Inferior parietal cortex (tissue), 1 donor: ENCODE data around the gene SLC25A26.

Experiments used
- DNase-seq: peaks from one replicate; pipeline ENCODE4 v3.0.0-alpha.2; 2016; ENCODE audit errors: extremely low spot score

Gene SLC25A26

GRCh38 chr3:66395635-66396034, 174.8 kb downstream of the SLC25A26 start:
- no peak for DNase-seq

GRCh38 chr3:66396161-66396760, 175.5 kb downstream of the SLC25A26 start:
- no peak for DNase-seq

- no peak for DNase-seq
Observed at GRCh38 chr3:66396888-66397287, 176.1 kb downstream of the SLC25A26 start.

GRCh38 chr3:66397745-66398144, 176.9 kb downstream of the SLC25A26 start:
- no peak for DNase-seq

- no peak for DNase-seq
Observed at GRCh38 chr3:66398228-66399025, 177.6 kb downstream of the SLC25A26 start.

DNA sequence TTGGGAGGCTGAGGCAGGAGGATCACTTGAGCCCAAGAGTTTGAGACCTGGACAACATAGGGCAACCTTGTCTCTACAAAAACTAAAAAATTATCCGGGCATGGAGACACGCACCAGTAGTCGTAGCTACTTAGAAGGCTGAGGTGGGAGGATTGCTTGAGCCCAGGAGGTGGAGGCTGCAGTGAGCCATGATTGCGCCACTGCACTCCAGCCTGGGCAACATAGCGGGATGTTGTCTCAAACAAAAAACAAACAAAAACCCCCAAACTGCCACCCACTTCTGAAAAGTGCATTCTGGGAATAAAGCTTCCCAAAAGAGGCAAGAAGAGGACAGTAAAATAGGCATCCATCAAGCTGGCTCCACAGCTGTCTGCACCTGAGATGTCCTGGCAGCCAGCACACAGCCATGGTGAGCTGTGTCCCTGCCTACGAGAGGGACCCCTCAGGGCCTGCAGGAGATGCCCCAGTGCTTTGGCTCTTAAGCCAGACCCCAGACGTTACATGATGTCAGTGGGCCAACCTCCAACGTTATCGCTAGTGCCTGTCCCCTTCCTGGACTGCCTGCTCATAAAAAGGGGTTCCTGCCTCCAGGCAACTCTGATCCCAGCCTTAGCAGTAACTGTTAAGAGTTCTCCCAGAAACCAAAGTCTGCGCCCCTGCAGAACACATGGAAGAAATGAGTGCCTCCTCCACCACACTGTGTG, 178.9 kb downstream of the SLC25A26 start:
- DNase-seq = no peak

GRCh38 chr3:66400411-66401156, 179.8 kb downstream of the SLC25A26 start:
- DNase-seq = no peak

DNA sequence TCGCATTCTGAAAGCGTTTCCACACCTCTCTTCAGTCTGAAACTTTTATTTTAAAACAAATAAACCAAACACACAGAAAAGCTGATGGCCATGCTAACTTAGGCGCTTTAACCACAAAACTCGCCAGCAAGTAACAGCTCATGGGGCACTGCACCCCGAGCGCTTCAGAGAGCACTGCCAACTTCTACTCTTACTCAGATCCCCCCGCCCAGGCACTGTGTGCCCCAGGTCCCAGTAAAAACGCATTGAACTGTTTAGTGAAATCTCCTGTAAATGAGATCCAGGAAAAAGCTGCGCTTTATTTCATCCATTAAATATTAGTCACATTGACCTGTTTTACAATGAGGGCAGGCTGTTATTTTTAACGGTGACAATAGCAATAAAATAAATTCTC, 180.4 kb downstream of the SLC25A26 start:
- no peak for DNase-seq

DNA sequence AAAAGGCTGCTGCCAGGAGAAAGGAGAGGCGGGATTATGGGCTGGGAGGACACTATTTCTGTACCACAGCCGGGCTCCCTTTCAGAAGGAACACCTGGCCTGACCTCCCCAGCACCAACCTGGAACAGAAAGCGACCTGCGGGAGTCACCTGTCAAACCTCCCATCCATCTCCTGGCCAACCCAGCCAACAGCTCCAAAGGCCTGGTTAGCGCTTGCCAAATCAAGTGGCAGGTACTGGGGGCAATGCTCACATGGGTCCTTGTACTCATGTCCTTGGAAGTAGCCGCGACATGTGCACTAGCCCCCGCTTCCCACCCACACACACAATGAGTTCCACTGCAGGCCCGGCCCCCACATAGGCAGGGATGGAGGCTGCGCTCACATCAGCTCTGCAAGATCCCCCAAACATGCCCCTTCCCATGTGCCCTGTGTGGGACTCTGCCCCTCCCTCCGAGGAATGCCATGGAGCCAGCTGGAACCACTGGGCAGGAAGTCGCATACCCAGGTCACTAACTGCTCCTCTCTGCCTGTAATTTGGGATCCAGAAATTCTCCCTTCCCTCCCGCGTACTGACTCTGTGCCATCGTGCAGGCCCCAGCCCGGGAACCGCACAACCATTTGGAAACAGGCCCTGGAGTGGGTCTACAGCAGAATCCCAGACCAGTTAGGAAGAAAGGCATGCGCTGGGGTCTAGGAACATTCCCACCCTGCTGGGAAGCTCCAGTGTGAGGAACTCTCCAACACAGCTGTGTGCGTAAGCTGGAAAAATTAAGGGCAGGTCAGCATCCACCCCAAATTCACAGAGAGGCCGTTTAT, 181.1 kb downstream of the SLC25A26 start:
- no peak for DNase-seq

- no peak for DNase-seq
Observed at GRCh38 chr3:66402596-66403290, 181.9 kb downstream of the SLC25A26 start.

- DNase-seq = no peak
Observed at GRCh38 chr3:66403323-66403990, 182.7 kb downstream of the SLC25A26 start.

GRCh38 chr3:66404197-66404596, 183.4 kb downstream of the SLC25A26 start:
- no peak for DNase-seq

DNA sequence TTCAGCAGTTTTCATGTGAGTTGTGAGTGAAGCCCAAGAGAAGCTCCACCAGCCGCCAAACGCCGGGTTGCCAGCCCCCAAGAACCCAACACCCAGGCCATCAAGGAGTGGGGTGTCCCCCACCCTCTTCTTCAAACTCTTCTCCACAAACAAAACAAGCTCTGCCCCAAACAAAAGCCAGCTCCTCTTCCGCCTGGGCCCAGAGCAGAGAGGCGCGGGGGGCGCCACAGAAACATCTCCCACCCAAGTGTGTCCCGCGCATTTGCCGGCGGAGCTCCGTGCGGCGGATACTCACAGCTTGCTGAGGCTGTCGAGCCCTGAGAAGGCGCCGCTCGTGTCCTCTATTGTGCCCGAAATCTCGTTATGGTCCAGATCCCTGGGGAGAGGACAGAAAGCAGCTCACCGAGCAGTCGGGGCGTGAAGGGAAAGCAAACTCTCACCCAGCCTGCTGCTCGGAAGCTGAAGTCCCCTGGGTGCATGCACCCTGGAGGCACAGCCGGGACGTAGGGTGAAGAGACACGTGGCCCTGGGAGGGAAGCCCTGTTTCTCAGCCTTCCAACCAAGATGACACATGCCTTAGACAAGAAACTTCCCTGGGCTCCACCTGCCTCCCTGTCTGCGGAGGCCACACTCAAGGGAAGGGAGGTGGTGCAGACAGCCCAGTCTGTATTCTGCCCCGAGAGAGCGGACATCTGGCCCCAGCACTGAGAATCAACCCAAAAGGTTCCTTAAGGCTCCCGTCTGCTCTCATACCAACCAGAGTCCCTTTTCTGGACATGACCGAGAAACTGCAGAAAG, 184.3 kb downstream of the SLC25A26 start:
- no peak for DNase-seq

DNA sequence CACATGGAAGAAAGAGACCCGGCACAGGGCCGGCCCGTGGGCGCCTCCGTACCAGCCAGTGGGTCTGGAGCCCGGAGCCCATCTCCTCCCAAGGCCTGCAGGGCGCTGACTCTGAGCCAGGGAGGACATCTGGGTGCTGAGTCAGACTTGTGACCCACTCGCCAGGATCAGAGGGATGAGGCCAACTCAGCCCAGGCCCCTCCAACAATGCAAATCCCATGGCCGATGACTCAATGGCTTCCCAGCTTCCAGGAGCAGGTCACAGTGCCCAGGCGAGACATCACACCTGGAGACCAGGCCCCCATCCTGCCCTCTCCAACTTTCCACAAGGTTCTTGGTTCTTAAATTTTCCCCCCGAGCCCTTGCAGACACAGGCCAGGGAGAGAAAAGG, 184.9 kb downstream of the SLC25A26 start:
- no peak for DNase-seq

- no peak for DNase-seq
Observed at GRCh38 chr3:66406163-66406562, 185.4 kb downstream of the SLC25A26 start.

DNA sequence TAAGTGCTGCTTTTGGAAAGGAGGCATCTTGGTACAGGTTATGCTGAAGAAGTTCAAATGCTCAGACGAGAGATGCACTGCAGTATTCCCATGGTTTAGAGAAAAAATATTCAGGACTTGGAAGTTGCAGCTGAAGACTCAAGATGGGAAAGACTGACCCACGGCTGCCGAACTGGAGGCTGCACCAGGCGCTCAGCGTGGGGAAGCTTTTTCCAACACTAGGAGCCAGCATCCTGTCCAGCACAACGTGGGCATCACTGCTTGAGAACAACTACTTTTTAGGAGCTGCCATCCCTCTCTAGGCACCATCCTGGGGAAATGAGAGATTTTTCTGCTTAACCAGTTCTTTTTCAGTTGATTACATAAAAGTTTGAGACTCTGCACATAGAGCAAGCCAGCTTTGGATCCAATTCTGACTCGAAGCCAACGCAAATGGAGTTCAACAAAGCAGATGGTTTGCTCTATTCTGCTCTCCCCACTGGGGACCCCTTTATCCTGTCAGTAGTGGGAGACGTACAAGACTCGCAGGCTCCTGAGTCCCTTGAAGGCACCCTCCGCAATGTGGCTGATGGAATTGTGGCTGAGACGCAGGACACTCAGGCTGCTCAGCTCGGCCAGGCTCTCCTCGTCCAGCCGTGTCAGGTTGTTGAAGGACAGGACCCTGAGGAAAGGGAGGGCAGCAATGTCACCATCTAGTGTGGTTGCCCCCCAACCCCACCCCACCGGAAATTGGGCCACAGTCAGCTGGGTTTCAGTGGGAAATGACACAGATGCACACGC, 186.2 kb downstream of the SLC25A26 start:
- DNase-seq = no peak

GRCh38 chr3:66407611-66408218, 186.9 kb downstream of the SLC25A26 start:
- peak; percentile 77 for DNase-seq
